Osteocyte (in vitro differentiated cells): ENCODE measurements around the gene FBLIM1. TPM values are rescaled to one million over a fixed set of nuclear protein-coding genes. Genes with fewer than 3 reads are reported as not detected.
"Not testable (repeated sequence)": the region's sequence is repeated elsewhere in the genome, so short reads cannot be mapped to it uniquely, and the experiment has no call there.

Experiments
- DNase-seq: peaks from one replicate; pipeline ENCODE4 v3.0.0; 2021; ENCODE audit warnings: mixed read lengths; ENCODE audit not compliant: unreplicated experiment; ENCODE audit errors: extremely low spot score
- H3K27ac Mint-ChIP-seq: one replicate; pipeline ENCODE4 v1.8.0; 2021; ENCODE audit warnings: mild to moderate bottlenecking, mixed read lengths; ENCODE audit not compliant: unreplicated experiment
- H3K27me3 Mint-ChIP-seq: one replicate; pipeline ENCODE4 v1.8.0; 2021; ENCODE audit warnings: mixed read lengths; ENCODE audit not compliant: unreplicated experiment
- H3K36me3 Mint-ChIP-seq: one replicate; pipeline ENCODE4 v1.8.0; 2021; ENCODE audit warnings: mixed read lengths; ENCODE audit not compliant: unreplicated experiment
- H3K4me1 Mint-ChIP-seq: one replicate; pipeline ENCODE4 v1.8.0; 2021; ENCODE audit warnings: mixed read lengths; ENCODE audit not compliant: unreplicated experiment
- H3K4me3 Mint-ChIP-seq: one replicate; pipeline ENCODE4 v1.8.0; 2021; ENCODE audit warnings: mild to moderate bottlenecking, moderate library complexity, mixed read lengths; ENCODE audit not compliant: unreplicated experiment
- H3K9me3 Mint-ChIP-seq: one replicate; pipeline ENCODE4 v1.8.0; 2021; ENCODE audit warnings: mixed read lengths; ENCODE audit not compliant: unreplicated experiment
- total RNA-seq: library from RNA; stranded (reverse); gene quantifications from 2 replicates; pipeline ENCODE4 v1.2.1, GENCODE V29; 2021
- TF ChIP-seq, protein P1 (sequence below): fragments of 200-600 bp; sonication (generic); IDR thresholded peaks from 2 replicates; pipeline ENCODE4 v1.5.0; 2021; ENCODE audit warnings: antibody characterized with exemption, mild to moderate bottlenecking, moderate library complexity

The FBLIM1 gene
- total RNA-seq, 1 donor from 2014 or later, result 149 TPM

DNA sequence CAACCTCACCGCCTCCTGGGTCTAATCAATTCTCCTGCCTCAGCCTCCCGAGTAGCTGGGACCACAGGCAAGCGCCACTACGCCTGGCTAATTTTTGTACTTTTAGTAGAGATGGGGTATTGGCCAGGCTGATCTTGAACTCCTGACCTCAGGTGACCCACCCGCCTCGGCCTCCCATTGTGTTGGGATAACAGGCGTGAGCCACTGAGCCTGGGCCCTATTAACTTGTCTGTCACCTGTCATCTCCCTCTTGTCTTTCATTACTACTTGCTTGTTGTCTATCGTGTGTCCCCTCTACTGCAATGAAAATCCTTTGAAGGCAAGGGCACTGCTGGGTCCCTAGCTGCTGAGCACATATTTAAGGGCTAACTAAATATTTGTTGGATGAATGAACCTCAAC is 45.5 kb downstream of the FBLIM1 start:
- TF ChIP-seq, protein P1, sequence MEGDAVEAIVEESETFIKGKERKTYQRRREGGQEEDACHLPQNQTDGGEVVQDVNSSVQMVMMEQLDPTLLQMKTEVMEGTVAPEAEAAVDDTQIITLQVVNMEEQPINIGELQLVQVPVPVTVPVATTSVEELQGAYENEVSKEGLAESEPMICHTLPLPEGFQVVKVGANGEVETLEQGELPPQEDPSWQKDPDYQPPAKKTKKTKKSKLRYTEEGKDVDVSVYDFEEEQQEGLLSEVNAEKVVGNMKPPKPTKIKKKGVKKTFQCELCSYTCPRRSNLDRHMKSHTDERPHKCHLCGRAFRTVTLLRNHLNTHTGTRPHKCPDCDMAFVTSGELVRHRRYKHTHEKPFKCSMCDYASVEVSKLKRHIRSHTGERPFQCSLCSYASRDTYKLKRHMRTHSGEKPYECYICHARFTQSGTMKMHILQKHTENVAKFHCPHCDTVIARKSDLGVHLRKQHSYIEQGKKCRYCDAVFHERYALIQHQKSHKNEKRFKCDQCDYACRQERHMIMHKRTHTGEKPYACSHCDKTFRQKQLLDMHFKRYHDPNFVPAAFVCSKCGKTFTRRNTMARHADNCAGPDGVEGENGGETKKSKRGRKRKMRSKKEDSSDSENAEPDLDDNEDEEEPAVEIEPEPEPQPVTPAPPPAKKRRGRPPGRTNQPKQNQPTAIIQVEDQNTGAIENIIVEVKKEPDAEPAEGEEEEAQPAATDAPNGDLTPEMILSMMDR, result no peak
- Mint-ChIP-seq H3K4me3 (no peak overlapping the region), H3K9me3 (no peaks in the 10 kb centered on the region), H3K27me3 (no peaks in the 10 kb centered on the region), H3K4me1 (peaks cover 38% of the 10 kb centered on the region), H3K27ac (no peak overlapping the region), H3K36me3 (no peaks in the 10 kb centered on the region)
- DNase-seq, result no peak

- Mint-ChIP-seq H3K36me3 (no peaks in the 10 kb centered on the region), H3K27me3 (no peaks in the 10 kb centered on the region), H3K4me1 (peaks cover 10% of the 10 kb centered on the region), H3K27ac (no peak overlapping the region), H3K9me3 (no peaks in the 10 kb centered on the region), H3K4me3 (no peak overlapping the region)
- TF ChIP-seq, protein P1, result no peak
- no peak for DNase-seq
Measured at GRCh38 chr1:15807121-15807520, 48.5 kb downstream of the FBLIM1 start.

DNA sequence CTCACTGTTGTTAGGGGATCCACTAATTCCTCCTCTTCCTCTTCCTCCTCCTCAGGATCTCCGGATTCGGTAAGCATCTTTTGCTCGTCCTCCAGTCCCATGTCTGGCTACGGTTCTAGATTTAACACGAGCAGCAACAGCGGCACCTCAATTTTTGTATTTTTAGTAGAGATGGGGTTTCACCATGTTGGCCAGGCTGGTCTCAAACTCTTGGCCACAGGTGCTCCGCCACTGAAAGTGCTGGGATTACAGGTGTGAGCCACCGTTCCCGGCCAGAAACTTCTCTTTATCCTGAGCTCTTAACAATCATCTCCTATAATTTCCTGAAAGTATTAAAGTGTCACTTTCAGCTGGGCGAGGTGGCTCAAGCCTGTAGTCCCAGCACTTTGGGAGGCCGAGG is 49.0 kb downstream of the FBLIM1 start, which contains the start of gene UQCRHL:
Gene UQCRHL (minus strand): TSS at position 101 of the 400 bp plus-strand sequence. CDS start 0 bp downstream, at position 101.
- H3K4me1 Mint-ChIP-seq, H3K27me3 Mint-ChIP-seq, H3K9me3 Mint-ChIP-seq, DNase-seq, H3K36me3 Mint-ChIP-seq, H3K27ac Mint-ChIP-seq, H3K4me3 Mint-ChIP-seq: not testable (repeated sequence)

DNA sequence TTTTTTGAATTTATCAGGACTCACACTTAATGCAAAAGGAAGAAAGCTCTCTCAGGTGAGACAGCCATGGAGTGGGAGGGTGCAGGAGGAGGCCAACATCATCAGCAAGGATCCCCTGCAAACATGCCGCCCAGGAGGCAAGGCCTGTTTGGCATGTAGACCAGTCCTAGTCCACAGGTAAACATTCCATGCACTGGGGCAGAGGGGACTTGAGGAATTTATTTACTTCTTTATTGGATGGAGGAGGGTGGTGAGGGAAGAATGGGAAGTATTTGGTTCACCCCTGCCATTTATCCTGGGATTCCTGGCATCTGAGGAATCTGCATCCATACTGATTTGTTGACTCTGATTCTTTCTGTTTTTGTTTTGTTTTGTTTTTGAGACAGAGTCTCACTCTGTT is 50.4 kb downstream of the FBLIM1 start:
- no peaks in the 10 kb centered on the region for H3K36me3 Mint-ChIP-seq
- no peak overlapping the region for H3K27ac Mint-ChIP-seq
- no peaks in the 10 kb centered on the region for H3K27me3 Mint-ChIP-seq
- DNase-seq, result no peak
- no peaks in the 10 kb centered on the region for H3K4me1 Mint-ChIP-seq
- TF ChIP-seq, protein P1, result no peak
- H3K9me3 Mint-ChIP-seq, result no peaks in the 10 kb centered on the region
- no peak overlapping the region for H3K4me3 Mint-ChIP-seq

DNA sequence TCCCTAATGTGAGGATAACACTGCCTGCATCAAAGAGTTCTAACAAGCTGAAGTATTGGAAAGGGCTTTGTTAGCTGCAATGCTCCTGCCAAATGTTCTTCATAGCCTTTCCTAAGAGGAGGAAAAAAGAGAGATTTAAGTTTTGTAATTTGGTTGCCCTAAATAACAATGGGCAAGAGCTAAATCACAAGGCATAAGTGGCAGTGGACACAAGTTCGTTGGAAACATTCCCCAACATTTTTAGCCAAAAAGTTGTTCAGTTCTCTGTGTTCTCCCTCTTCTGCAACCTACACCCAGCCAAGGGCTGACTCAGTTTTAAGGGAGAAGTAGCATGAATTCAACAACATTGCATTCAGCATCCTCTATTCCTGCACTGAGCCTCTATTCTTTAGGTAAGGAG is 51.5 kb downstream of the FBLIM1 start:
- no peaks in the 10 kb centered on the region for H3K4me1 Mint-ChIP-seq
- H3K27me3 Mint-ChIP-seq, result no peaks in the 10 kb centered on the region
- H3K9me3 Mint-ChIP-seq, result no peaks in the 10 kb centered on the region
- H3K36me3 Mint-ChIP-seq, result no peaks in the 10 kb centered on the region
- TF ChIP-seq, protein P1, result no peak
- H3K27ac Mint-ChIP-seq, result no peak overlapping the region
- no peak for DNase-seq
- H3K4me3 Mint-ChIP-seq, result no peak overlapping the region

GRCh38 chr1:15816674-15817073 is 58.1 kb downstream of the FBLIM1 start:
- Mint-ChIP-seq H3K36me3 (peaks cover 1% of the 10 kb centered on the region), H3K4me3 (no peak overlapping the region), H3K27me3 (no peaks in the 10 kb centered on the region), H3K4me1 (peaks cover 9% of the 10 kb centered on the region), H3K27ac (no peak overlapping the region), H3K9me3 (no peaks in the 10 kb centered on the region)
- TF ChIP-seq, protein P1, result no peak
- DNase-seq, result no peak
